Stomach smooth muscle (tissue), 2 donors: Measurements from ENCODE around the gene SRGAP3.

Experiments used
- H3K27ac ChIP-seq: one replicate; pipeline ENCODE4 v1.7.0; 2013; ENCODE audit warnings: mild to moderate bottlenecking, low read length, inconsistent platforms
- H3K27me3 ChIP-seq, 2 donors: one replicate each; pipeline ENCODE4 v1.7.0; 2013; ENCODE audit warnings: low read length in 2 of 2; ENCODE audit not compliant: insufficient read depth in 2 of 2, control insufficient read depth in 1 of 2
- H3K36me3 ChIP-seq, 2 donors: one replicate each; pipeline ENCODE4 v1.7.0; 2013; ENCODE audit warnings: low read length in 2 of 2; ENCODE audit not compliant: control insufficient read depth in 2 of 2, insufficient read depth in 2 of 2
- H3K4me1 ChIP-seq: one replicate; pipeline ENCODE4 v1.7.0; 2013; ENCODE audit warnings: low read length; ENCODE audit not compliant: control insufficient read depth, insufficient read depth
- H3K4me3 ChIP-seq, 2 donors: one replicate each; pipeline ENCODE4 v1.7.0; 2013; ENCODE audit warnings: low read length in 2 of 2
- H3K9ac ChIP-seq, 2 donors: one replicate each; pipeline ENCODE4 v1.7.0; 2013; ENCODE audit warnings: low read length in 2 of 2, mild to moderate bottlenecking in 1 of 2
- H3K9me3 ChIP-seq, 2 donors: one replicate each; pipeline ENCODE4 v1.7.0; 2013; ENCODE audit warnings: low read length in 2 of 2; ENCODE audit not compliant: control insufficient read depth in 2 of 2
- donor health status: healthy.
- donor health status: Pancreatic carcinoma.

The SRGAP3 gene

GRCh38 chr3:8942746-8943488 is 306.5 kb downstream of the SRGAP3 start:
- Histone ChIP-seq H3K4me1 (no peaks in the 10 kb centered on the region), H3K36me3 (peaks cover 10 to 16% of the 10 kb centered on the region in 2 donors)

DNA sequence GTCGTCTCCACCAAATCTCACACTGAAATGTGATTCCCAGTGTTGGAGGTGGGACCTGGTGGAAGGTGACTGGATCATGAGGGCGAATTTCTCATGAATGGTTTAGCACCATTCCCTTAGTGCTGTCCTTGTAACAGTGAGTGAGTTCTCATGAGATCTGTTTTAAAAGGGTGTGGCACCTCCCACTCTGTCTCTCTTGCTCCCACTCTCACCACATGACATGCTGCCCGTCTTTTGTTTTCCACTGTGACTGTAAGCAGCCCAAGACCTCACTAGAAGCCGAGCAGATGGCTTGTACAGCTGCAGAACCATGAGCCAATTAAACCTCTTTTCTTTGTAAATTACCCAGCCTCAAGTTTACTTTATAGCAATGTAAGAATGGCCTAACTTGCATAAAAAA is 307.3 kb downstream of the SRGAP3 start:
- no peak overlapping the region for H3K9ac ChIP-seq

More at GRCh38 chr3:8942746-8943488, 306.5 kb downstream of the SRGAP3 start:
- Histone ChIP-seq H3K27me3 (no peaks in the 10 kb centered on the region), H3K27ac (no peak overlapping the region), H3K4me3 (no peak overlapping the region), H3K9me3 (no peaks in the 10 kb centered on the region), H3K9ac (no peak overlapping the region)

GRCh38 chr3:8938021-8938420 is 311.4 kb downstream of the SRGAP3 start:
- H3K4me1 ChIP-seq: no peaks in the 10 kb centered on the region
- H3K36me3 ChIP-seq: peaks cover 8 to 12% of the 10 kb centered on the region in 2 donors
- no peaks in the 10 kb centered on the region for H3K9me3 ChIP-seq
- no peaks in the 10 kb centered on the region for H3K27me3 ChIP-seq
- no peak overlapping the region for H3K4me3 ChIP-seq
- H3K27ac ChIP-seq: no peak overlapping the region
- H3K9ac ChIP-seq: no peak overlapping the region

More for the DNA sequence above, 307.3 kb downstream of the SRGAP3 start:
- Histone ChIP-seq H3K9me3 (no peaks in the 10 kb centered on the region), H3K27me3 (no peaks in the 10 kb centered on the region), H3K4me1 (no peaks in the 10 kb centered on the region), H3K27ac (no peak overlapping the region), H3K4me3 (no peak overlapping the region), H3K36me3 (peaks cover 10 to 16% of the 10 kb centered on the region in 2 donors)

GRCh38 chr3:8937064-8938020 is 312.1 kb downstream of the SRGAP3 start:
- Histone ChIP-seq H3K36me3 (peaks cover 8 to 12% of the 10 kb centered on the region in 2 donors), H3K4me1 (no peaks in the 10 kb centered on the region), H3K4me3 (no peak overlapping the region), H3K27ac (no peak overlapping the region), H3K9ac (no peak overlapping the region), H3K9me3 (no peaks in the 10 kb centered on the region), H3K27me3 (no peaks in the 10 kb centered on the region)

DNA sequence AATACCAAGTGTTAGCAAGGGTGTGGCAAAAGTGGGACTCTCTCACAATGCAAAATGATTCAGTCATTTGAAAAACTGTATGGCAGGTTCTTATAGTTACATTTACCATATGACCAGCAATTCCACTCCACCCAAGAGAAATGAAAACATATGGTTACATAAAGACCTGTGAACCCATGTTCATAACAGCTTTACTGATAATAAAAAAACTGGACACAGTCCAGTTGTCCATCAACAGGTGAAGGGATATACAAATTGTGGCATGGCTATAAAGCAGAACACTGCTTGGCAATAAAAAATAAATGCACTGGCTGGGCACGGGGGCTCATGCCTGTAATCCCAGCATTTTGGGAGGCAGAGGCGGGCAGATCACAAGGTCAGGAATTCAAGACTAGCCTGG is 316.9 kb downstream of the SRGAP3 start:
- Histone ChIP-seq H3K9me3 (no peaks in the 10 kb centered on the region), H3K4me1 (no peaks in the 10 kb centered on the region), H3K27ac (no peak overlapping the region), H3K4me3 (no peak overlapping the region), H3K27me3 (no peaks in the 10 kb centered on the region), H3K36me3 (peaks cover 0 to 2% of the 10 kb centered on the region in 2 donors), H3K9ac (no peak overlapping the region)

GRCh38 chr3:8931342-8931741 is 318.1 kb downstream of the SRGAP3 start:
- Histone ChIP-seq H3K9ac (no peak overlapping the region), H3K9me3 (no peaks in the 10 kb centered on the region), H3K4me1 (no peaks in the 10 kb centered on the region), H3K27me3 (no peaks in the 10 kb centered on the region), H3K36me3 (peaks cover 0 to 2% of the 10 kb centered on the region in 2 donors), H3K27ac (no peak overlapping the region), H3K4me3 (no peak overlapping the region)
